GM19324 (cell line): ENCODE results near the gene ORMDL2.
A peak's percentile ranks its signal among the peaks of the same experiment; 100 is the strongest.
"Not testable (repeated sequence)": the region's sequence is repeated elsewhere in the genome, so short reads cannot be mapped to it uniquely, and the experiment has no call there.

Experiments used
- ATAC-seq: cut with Tn5 transposase; IDR thresholded peaks from one replicate; pipeline ENCODE4 v1.9.1; 2021; ENCODE audit warnings: mild to moderate bottlenecking, moderate library complexity; ENCODE audit not compliant: unreplicated experiment, low FRiP score

Gene ORMDL2

DNA sequence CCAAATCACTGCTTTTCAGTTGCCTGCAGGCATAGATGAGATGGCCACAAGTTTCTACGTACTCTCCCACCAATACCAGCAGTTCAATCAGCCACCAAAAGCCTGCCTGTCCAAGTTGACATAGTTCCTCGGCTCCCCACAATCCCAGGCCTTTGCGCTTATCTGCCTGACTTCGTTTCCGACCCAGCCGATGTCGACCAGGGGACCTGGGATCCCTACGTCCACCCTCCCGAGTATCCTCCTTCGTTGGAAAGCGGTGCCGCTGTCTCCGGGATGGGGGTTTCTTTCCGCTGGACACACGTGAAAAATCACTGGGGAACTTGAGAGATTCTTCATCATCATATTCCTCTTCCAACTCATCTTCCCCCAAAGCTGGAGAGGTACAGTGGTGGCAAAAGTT is 10.0 kb downstream of the ORMDL2 start:
- ATAC-seq = no peak

- no peak for ATAC-seq
Measured at GRCh38 chr12:55828357-55828756, 10.5 kb downstream of the ORMDL2 start.

GRCh38 chr12:55829967-55830600 is 12.2 kb downstream of the ORMDL2 start:
- ATAC-seq = peak; percentile 13

GRCh38 chr12:55830601-55831446 is 13.0 kb downstream of the ORMDL2 start:
- ATAC-seq = no peak

- no peak for ATAC-seq
Measured at GRCh38 chr12:55831447-55831815, 13.6 kb downstream of the ORMDL2 start.

DNA sequence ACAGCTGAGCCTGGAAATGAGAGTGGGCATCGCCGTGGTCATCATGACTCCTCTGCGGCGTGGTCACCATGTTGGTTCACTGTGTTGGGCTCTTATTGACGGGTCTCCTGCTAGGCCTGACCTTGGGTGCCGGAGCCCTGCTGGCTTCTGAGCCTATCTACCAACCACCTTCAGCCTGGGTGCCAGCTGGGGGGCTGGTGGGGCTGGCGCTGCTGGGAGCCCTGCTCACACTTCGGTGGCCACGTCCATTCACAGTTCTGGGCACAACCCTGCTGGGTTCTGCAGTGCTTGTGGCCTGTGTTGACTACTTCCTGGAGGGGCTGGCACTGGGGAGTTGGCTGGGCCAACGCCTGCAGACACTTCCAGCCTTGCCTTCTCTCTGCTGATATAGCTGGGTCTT is 15.2 kb downstream of the ORMDL2 start:
- ATAC-seq = no peak

- ATAC-seq = not testable (repeated sequence)
Measured at GRCh38 chr12:55834400-55834799, 16.6 kb downstream of the ORMDL2 start.

DNA sequence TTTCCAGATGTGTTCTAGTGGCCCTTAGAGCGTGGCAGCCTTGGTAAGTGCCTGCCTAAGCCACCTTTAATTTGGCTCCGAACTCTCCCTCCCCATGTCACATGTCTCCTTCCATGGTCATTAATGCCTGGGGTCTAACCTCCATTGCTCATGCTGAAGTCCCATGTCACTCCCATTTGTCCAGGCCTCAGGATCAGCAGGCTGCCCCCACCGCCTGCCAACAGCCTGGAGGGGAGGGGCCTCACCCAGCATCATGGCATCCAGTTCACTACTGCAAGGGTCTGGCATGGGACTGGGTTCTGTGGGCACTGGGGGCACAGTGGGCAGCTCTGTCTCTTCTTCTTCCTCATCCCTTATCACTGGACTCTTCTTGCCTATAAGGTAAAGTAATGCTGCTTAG is 20.5 kb downstream of the ORMDL2 start:
- ATAC-seq = no peak

- no peak for ATAC-seq
Measured at GRCh38 chr12:55839345-55840140, 21.7 kb downstream of the ORMDL2 start.

- no peak for ATAC-seq
Measured at GRCh38 chr12:55840581-55841351, 22.9 kb downstream of the ORMDL2 start.

GRCh38 chr12:55842681-55843429 is 25.0 kb downstream of the ORMDL2 start, which contains the start of gene MMP19:
Gene MMP19, minus strand, starts transcription at chr12:55842936. Its CDS starts 106 bp downstream, at chr12:55842830.
- no peak for ATAC-seq

DNA sequence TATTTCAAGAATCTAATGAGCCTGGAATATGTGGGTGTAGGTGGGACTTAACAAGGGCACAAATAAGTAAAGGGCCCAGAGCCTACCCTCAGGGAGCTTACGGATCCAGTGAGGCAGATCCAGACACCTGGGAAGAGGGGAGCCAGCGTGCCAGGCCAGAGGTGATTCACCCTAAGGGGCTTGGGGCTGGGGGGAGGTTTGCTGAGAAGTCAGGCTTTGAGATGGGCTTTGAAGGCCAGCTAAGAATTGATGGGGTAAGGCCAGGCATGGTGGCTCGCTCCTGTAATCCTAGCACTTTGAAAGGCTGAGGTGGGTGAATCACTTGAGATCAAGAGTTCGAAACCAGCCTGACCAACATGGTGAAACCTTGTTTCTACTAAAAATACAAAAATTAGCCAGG is 25.6 kb downstream of the ORMDL2 start:
- ATAC-seq = no peak

DNA sequence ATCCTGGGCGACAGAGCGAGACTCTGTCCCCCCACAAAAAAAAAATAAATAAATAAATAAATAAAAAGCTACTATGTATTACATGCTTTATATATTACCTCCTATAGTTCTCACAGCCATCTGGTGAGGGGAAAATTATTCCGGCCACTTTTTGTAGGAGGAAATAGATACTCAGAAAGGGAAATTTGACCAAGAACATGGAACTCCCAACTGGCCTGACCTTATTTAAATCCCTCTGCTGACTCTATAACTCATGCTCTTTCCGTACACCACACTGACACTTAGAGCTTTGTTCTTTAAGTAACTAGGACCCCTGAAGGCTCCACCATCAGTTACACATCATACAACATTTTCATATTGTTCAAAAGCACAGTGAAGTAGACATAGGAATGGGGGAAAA is 27.1 kb downstream of the ORMDL2 start:
- no peak for ATAC-seq

DNA sequence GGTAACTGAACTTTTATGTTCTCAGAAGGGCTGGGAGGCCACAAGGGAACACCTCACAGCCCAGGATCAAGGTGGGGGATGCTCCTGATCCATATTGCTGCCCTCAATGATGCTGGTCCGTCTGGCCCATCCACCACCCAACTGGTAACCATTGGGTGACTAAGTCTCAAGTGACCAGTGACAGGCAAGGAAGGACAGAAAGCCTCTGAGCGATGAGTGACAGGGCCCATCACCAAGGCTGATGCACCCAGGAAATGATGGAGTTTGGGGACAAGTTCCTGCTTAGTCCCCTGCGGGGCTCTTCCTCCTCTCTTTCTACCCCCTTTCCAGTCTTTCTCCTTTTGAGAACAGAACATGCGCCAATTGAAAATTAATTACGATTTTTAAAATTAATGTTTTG is 27.5 kb downstream of the ORMDL2 start:
- ATAC-seq = no peak

DNA sequence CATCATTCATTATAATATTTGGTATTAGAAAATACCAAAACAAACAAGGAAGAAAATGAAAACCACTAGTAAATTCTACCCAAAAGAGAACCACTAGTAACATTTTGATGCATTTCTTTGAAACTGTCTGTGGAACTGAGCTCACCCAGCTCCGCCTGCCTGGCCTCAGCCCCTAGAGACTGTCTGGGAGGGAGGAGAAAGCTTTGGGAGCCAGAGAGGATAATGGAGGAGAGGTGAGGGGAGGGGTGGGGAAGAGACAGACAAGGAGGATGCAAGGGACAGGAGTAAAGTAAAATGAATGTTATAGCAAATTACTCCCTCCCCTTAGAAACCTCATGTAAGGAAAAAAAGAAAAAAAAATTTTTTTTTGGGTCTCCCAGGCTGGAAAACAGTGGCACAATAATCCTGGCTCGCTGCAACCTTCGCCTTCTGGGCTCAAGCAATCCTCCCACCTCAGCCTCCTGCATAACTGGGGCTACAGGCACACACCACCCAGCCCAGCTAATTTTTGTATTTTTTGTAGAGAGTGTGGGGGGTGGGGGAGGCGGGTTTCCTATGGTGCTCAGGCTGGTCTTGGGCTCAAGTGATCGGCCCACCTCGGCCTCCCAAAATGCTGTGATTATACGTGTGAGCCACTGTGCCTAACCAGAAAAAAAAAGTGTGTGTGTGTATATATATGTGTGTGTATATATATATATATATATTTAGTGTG is 28.1 kb downstream of the ORMDL2 start:
- ATAC-seq = no peak

DNA sequence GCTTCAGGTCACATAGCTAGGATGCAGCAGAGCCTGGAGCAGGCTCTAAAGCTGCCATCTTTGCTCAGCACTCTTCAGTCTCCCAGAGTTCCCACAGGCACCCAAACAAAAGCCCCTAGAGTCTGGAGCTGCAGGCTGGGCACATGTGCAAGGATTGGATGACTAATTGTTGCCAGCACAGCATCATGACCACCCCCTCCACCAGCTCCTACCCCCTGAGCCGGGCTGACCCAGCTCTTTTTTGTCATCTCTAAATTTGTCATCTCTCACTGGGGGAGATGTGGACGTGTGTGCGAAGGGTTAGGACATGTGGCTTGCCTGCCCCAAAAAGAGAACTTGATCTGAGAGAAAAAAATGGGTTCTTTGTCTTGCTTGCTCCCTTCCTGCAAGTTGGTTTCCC is 29.2 kb downstream of the ORMDL2 start:
- ATAC-seq = no peak

DNA sequence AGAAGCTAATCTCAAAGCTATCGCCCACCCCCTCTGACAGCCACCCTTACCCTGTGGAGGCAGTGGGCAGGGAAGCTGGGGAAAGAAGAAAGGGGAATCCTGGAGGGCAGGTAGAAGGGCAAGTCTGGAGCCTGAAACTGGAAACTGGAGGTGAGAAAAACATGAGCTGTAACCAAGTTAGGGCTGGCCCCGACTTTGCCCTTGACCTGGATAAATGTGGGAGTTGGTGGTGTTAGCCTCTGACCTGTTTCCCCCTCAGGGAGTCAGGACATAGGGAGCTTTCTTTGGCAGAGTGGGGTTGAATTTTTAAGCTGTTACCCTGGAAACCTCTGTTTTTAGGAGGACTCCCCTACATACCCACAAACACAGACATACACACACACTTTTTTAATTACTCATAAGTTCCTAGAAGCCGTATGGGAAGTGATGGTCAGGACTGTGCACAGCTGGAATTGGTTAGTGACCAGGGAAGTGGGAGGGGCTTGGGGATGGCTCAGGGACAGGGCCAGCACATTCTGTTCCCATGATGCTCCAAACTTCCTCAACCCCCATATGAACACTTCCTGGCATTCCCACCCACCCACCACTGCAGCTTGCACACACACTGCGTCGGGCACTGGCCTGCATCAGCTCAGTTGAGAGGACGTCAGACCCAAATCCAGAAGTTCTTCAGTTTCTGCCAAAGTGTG is 29.9 kb downstream of the ORMDL2 start:
- ATAC-seq = no peak

DNA sequence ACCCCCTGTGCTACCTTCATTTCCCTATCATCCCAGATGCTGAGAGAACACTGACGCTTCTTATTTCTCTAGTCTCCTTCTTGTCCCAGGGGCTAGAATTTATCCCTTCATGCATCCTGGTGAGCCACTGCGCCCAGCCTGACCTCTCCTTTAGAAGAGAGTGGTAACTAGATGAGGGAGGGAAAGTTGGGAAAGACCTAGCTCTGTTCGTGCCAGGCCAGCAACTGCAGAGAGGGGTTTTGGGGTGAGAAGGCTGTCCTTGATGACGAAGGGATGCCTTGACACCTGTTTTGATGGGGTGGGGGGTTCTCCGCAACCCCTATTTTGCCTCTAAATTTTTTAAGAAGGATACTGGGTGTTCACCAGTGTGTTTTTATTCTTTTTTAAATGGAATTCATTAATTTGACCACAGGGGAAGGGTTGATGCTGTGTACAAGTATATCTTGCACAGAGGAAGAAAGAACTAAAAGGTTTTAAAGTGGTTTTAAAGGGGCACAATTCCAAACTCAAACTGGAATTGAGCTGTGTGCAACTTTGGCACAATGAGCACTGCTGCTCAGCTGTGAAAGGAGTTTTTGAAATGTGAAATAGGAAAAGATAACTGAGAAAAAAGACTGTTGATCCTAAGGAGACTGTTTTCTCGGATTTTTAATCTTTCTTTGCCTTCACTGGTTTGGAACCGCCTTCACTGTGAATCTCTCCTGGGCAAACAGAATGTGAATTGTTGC is 31.9 kb downstream of the ORMDL2 start:
- no peak for ATAC-seq
